Epithelial cell of esophagus (primary cell): ENCODE results near the gene RNASEL.

Experiments used
- DNase-seq: peaks from one replicate; pipeline ENCODE4 v3.0.0; 2010; ENCODE audit warnings: low read depth
- H3K4me3 ChIP-seq: 2 replicates; pipeline ENCODE4 v1.5.1; 2011; ENCODE audit warnings: mild to moderate bottlenecking, low read length, control low read depth
- CTCF ChIP-seq: IDR thresholded peaks from 2 replicates; pipeline ENCODE4 v1.5.1; 2011; ENCODE audit warnings: low read depth, mild to moderate bottlenecking, low read length, control low read depth, inconsistent platforms; ENCODE audit not compliant: insufficient read depth; ENCODE audit errors: missing control alignments

The RNASEL gene

GRCh38 chr1:182600036-182600713 lies 11.1 kb upstream of the RNASEL start:
- no peak for DNase-seq
- no peak for TF ChIP-seq CTCF

GRCh38 chr1:182599339-182599738 lies 10.3 kb upstream of the RNASEL start:
- H3K4me3 ChIP-seq, result no peak overlapping the region
- peak; percentile 26 for TF ChIP-seq CTCF
- DNase-seq, result no peak

More at GRCh38 chr1:182600036-182600713, 11.1 kb upstream of the RNASEL start:
- no peak overlapping the region for H3K4me3 ChIP-seq

GRCh38 chr1:182598296-182598695 lies 9.2 kb upstream of the RNASEL start:
- no peak for TF ChIP-seq CTCF
- DNase-seq, result no peak
- no peak overlapping the region for H3K4me3 ChIP-seq

- DNase-seq, result no peak
- TF ChIP-seq CTCF, result no peak
- H3K4me3 ChIP-seq, result no peak overlapping the region
Observed at GRCh38 chr1:182596934-182597333, 7.9 kb upstream of the RNASEL start.

GRCh38 chr1:182595641-182596240 lies 6.7 kb upstream of the RNASEL start:
- peak; percentile 68 for DNase-seq
- H3K4me3 ChIP-seq, result no peak overlapping the region
- TF ChIP-seq CTCF, result peak; percentile 96

GRCh38 chr1:182589931-182590330 lies 875 bp upstream of the RNASEL start:
- TF ChIP-seq CTCF, result no peak
- H3K4me3 ChIP-seq, result no peak overlapping the region
- DNase-seq, result no peak

- no peak overlapping the region for H3K4me3 ChIP-seq
- DNase-seq, result no peak
- no peak for TF ChIP-seq CTCF
Observed at GRCh38 chr1:182589520-182589919, 464 bp upstream of the RNASEL start.
